GM12801 (cell line): ENCODE results near the gene LTC4S.

Experiments used
- TF ChIP-seq, protein P1 (sequence below): IDR thresholded peaks from one replicate; pipeline ENCODE4 v1.5.1; 2011; ENCODE audit warnings: control low read depth; ENCODE audit not compliant: insufficient read length; ENCODE audit errors: extremely low read depth

The LTC4S gene

DNA sequence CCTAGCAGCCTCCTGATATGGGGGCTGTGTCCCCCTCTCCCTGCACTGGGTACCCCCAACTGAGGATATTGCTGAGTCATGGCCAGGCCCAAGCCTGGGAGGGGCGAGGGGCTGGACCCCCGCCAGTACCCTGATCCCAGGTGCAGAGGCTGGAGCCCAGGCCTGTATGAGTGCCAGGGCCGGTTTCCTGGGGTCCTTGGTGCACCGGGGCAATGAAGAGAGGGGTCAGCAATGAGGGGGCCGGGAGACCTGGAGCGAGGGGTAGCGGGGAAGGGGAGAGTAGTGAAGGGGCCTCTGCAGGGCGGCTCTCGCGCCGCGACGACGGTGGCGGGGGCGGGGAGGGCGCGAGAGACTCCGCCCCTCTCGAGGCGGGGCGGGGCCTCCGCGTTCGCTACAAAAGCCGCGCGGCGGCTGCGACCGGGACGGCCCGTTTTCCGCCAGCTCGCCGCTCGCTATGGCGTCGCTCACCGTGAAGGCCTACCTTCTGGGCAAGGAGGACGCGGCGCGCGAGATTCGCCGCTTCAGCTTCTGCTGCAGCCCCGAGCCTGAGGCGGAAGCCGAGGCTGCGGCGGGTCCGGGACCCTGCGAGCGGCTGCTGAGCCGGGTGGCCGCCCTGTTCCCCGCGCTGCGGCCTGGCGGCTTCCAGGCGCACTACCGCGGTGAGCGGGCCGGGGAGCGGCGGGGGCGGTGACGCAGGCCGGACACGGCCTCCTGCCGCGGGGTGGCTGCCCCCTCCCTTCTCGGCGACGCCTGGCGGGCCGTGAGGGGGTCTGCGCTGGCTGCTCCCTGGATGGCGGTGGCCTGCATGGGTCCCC, 26.9 kb downstream of the LTC4S start, which contains the start of gene SQSTM1:
Gene SQSTM1 (plus strand): TSS at position 423 of the 815 bp plus-strand sequence. CDS start 32 bp downstream, at position 455.
- TF ChIP-seq, protein P1, sequence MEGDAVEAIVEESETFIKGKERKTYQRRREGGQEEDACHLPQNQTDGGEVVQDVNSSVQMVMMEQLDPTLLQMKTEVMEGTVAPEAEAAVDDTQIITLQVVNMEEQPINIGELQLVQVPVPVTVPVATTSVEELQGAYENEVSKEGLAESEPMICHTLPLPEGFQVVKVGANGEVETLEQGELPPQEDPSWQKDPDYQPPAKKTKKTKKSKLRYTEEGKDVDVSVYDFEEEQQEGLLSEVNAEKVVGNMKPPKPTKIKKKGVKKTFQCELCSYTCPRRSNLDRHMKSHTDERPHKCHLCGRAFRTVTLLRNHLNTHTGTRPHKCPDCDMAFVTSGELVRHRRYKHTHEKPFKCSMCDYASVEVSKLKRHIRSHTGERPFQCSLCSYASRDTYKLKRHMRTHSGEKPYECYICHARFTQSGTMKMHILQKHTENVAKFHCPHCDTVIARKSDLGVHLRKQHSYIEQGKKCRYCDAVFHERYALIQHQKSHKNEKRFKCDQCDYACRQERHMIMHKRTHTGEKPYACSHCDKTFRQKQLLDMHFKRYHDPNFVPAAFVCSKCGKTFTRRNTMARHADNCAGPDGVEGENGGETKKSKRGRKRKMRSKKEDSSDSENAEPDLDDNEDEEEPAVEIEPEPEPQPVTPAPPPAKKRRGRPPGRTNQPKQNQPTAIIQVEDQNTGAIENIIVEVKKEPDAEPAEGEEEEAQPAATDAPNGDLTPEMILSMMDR = no peak

DNA sequence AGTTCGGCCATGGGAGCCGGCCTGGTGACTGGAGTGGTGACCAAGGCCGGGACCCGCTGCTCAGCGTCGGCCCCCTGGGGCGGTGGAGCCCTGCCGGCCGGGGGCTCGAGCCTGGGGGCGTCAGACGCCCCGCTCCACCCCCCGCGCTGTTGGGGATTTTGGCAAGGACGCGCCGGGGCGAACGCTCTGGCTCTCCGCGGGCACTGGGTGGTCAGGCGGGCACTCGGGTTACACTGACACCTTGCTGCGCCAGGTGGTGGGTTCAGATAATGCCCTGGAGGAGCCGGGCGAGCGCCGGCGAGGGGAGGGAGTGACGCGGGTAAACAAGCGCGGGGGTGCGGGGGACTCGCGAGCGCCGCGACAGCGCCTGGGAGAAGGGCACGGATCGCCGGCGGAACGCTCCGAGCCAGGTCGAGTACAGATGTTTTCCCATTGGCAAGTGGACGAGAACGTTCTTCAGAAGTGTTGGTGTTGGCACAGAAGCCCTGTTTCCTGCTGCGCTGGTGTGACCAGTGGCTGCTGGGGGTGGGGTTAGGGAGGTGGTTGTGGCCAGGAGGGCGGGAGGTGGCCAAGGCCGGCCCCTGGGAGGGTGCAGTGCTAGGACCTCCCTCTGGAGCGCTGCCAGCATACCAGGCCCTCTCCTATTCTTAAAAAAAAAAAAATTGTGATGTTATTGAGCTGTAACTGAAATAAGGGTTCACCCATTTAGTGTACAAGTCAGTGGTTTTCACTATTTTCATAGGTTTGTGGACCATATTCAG, 27.7 kb downstream of the LTC4S start:
- TF ChIP-seq, protein P1 = no peak

DNA sequence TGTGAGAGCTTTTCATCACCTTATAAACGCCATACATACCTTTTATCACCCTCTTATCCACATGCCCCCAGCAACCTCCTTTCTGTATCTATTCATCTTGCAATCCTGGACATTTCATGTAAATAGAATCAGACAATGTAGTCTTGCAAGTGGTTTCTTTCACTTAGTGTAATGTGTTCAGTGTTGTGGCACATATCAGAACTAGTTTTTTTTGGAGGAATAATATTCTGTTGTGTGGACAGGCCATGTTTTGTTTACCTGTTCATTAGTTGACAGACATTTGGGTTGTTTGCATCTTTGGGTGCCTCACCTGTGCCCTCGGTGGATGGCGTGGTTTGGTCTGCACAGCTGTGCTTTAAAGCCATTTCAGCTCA, 28.3 kb downstream of the LTC4S start:
- TF ChIP-seq, protein P1 = no peak

DNA sequence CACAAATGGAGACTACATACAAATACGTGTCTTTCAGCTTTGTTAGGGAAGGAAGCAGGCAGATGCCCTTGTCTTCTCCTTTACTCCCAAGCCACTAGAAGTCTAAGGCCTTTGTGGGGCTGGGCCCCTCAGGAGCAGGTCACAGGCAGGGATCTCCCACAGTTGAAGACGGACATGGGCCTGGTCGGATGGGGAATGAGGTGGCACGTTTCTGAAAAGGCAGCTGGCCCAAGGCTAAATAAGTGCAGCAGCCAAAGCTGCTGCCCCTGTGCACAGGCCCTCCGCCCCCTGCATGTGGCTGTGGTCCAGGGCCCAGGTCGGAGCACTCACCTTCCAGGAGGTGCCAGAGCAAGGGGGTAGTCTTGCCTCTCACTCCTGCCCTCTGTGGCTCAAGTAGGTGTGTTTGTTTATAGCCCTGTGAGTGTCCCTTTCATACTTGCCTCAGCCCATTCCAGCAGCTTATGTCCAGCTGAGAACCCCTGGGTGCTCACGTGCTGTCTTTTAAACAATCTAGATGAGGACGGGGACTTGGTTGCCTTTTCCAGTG, 28.7 kb downstream of the LTC4S start:
- TF ChIP-seq, protein P1 = no peak

DNA sequence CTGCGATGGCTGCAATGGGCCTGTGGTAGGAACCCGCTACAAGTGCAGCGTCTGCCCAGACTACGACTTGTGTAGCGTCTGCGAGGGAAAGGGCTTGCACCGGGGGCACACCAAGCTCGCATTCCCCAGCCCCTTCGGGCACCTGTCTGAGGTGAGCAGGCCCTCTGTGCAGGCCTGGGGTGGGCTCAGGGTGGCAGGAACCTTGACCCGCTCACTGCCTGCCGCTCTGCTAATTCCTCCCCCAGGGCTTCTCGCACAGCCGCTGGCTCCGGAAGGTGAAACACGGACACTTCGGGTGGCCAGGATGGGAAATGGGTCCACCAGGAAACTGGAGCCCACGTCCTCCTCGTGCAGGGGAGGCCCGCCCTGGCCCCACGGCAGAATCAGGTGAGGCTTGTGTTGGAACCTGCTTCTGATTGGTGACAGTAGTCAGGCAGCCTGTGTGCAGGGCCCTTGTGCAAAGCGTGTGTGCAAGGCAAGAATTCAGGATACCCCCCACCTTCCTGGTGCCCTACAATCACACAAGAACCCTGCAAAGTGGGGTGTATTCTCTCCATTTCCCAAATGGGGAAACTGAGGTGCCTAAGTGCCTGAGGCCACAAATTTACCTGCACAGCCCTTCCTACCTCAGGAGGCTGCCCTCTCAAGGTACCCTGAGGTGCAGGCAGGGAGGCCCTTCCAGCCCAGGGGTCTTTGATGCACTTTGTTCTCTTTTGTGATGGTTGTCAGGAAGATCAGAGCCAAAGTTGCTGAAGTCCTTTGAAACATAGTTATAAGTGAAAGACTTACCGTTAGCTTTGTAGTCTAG, 30.4 kb downstream of the LTC4S start:
- TF ChIP-seq, protein P1 = no peak

DNA sequence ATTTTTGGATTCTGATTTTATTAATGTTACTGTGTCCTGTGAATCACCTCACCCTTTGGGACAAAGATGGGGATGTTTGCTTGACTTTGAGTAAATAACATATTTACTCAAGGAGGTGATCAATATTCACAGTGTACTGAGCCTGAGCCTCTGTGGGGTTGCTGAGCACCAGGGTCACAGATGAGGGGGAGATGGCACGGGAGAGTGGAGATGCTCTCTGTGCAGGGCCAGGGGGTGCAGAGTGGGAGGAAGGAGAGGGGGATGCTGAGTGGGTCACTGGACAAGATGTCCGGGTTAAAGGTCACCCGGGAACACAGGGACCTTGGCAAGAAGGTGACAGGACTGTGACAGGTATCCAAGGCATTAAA, 30.9 kb downstream of the LTC4S start:
- TF ChIP-seq, protein P1 = no peak
